ENCODE measurements around the gene PHRF1. TPM values are rescaled to one million over a fixed set of nuclear protein-coding genes. Genes with fewer than 3 reads are reported as not detected.

PHRF1 gene
- total and polyA plus RNA-seq, 2 of the 4 experiments (the other 2 are of a cell fraction): 10.9 to 17.5 TPM

- H3K14ac ChIP-seq (replicated peaks; ENCODE audit: low read depth, low read length): no peak overlapping the region
- POLR2A ChIA-PET (ENCODE audit: unreplicated experiment): no interaction called here
- no peak overlapping the region for H3K27ac ChIP-seq (ENCODE audit: insufficient read depth, low read length)
- no peaks in the 10 kb centered on the region for H3K9me1 ChIP-seq (ENCODE audit: insufficient read depth, low read length)
- intact Hi-C loops (cut with micrococcal nuclease) (no loop called here), in situ Hi-C loops (cut with MboI; ENCODE audit: low sequenced_read_pairs) (no loop called here), dilution Hi-C loops (cut with HindIII; ENCODE audit: low sequenced_read_pairs, unreplicated experiment) (no loop called here)
- H2BK15ac ChIP-seq (ENCODE audit: low read depth, low read length): no peak overlapping the region
- H3K4ac ChIP-seq (ENCODE audit: low read depth, low read length): no peak overlapping the region
- CTCF ChIA-PET: no interaction called here
- no peak overlapping the region for H3K23ac ChIP-seq (ENCODE audit: low read depth, low read length)
- H4K8ac ChIP-seq (ENCODE audit: low read depth in 2 of 2, low read length in 2 of 2): no peak overlapping the region
- no peak overlapping the region for H2BK120ac ChIP-seq (ENCODE audit: low read depth, low read length)
- H2AK5ac ChIP-seq (ENCODE audit: low read depth, low read length): no peak overlapping the region
- TF ChIP-seq RCOR1 (IDR thresholded peaks at IDR 0.05; ENCODE audit: insufficient replicate concordance, low read length) (no peak), RFX5 (IDR thresholded peaks at IDR 0.05; ENCODE audit: low read depth, low read length) (no peak), MAFK (IDR thresholded peaks at IDR 0.05; ENCODE audit: low read depth, low read length) (no peak), CHD1 (IDR thresholded peaks at IDR 0.05; ENCODE audit: low read depth, low read length) (no peak)
- TF ChIP-seq, protein P1, sequence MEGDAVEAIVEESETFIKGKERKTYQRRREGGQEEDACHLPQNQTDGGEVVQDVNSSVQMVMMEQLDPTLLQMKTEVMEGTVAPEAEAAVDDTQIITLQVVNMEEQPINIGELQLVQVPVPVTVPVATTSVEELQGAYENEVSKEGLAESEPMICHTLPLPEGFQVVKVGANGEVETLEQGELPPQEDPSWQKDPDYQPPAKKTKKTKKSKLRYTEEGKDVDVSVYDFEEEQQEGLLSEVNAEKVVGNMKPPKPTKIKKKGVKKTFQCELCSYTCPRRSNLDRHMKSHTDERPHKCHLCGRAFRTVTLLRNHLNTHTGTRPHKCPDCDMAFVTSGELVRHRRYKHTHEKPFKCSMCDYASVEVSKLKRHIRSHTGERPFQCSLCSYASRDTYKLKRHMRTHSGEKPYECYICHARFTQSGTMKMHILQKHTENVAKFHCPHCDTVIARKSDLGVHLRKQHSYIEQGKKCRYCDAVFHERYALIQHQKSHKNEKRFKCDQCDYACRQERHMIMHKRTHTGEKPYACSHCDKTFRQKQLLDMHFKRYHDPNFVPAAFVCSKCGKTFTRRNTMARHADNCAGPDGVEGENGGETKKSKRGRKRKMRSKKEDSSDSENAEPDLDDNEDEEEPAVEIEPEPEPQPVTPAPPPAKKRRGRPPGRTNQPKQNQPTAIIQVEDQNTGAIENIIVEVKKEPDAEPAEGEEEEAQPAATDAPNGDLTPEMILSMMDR (conservative IDR thresholded peaks at IDR 0.05; ENCODE audit: low read depth, low read length): peak; percentile 17; the same call in 1 of the 2 replicates
- TF ChIP-seq, protein P2, sequence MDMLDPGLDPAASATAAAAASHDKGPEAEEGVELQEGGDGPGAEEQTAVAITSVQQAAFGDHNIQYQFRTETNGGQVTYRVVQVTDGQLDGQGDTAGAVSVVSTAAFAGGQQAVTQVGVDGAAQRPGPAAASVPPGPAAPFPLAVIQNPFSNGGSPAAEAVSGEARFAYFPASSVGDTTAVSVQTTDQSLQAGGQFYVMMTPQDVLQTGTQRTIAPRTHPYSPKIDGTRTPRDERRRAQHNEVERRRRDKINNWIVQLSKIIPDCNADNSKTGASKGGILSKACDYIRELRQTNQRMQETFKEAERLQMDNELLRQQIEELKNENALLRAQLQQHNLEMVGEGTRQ (IDR thresholded peaks at IDR 0.05; ENCODE audit: low read depth, low read length): no peak
- H4K20me1 ChIP-seq (ENCODE audit: insufficient read depth, low read length): peaks cover 39% of the 10 kb centered on the region
- ATAC-seq (ENCODE audit: low read depth): no peak
- no peak overlapping the region for H4K91ac ChIP-seq (ENCODE audit: insufficient read depth, low read depth, low read length)
- no peak overlapping the region for H3K4me3 ChIP-seq (ENCODE audit: insufficient read depth, low read depth, low read length)
- H3K9me3 ChIP-seq (ENCODE audit: control insufficient read depth, insufficient read depth, low read length): no peaks in the 10 kb centered on the region
- H3K36me3 ChIP-seq (ENCODE audit: control insufficient read depth, insufficient read depth, low read length): peaks cover 59% of the 10 kb centered on the region
- H3K18ac ChIP-seq (ENCODE audit: low read depth, low read length): no peak overlapping the region
- no peak overlapping the region for H3K4me2 ChIP-seq (ENCODE audit: low read depth, low read length)
- peak; percentile 22 for DNase-seq
- H3K79me1 ChIP-seq (ENCODE audit: low read depth in 1 of 2, low read length in 2 of 2): peaks cover 0 to 29% of the 10 kb centered on the region in 2 experiments; a peak in 3 of 4 replicates
- H2BK5ac ChIP-seq (ENCODE audit: low read depth, low read length, poor library complexity, severe bottlenecking): no peak overlapping the region
- H3K27me3 ChIP-seq (ENCODE audit: control insufficient read depth, insufficient read depth, low read length): no peaks in the 10 kb centered on the region
- no TSS peak for BruUV-seq (replicated peaks)
- no peak overlapping the region for H3K9ac ChIP-seq (ENCODE audit: low read depth, low read length)
- H2AFZ ChIP-seq (replicated peaks; ENCODE audit: low read length, poor library complexity): no peak overlapping the region
- H3K4me1 ChIP-seq (ENCODE audit: control insufficient read depth, insufficient read depth, low read length): peaks cover 4% of the 10 kb centered on the region; the same call in 1 of the 2 replicates
- no peak overlapping the region for H2AK9ac ChIP-seq (replicated peaks; ENCODE audit: low read depth, low read length, poor library complexity)
- H3K56ac ChIP-seq (ENCODE audit: extremely low read depth, insufficient read depth, low read length): no peak overlapping the region
- H2BK20ac ChIP-seq (ENCODE audit: low read depth, low read length): no peak overlapping the region
- 79% methylated on average over 8 of the region's 27 CpGs; no CpG with 5 or more reads in 1 of the 2 experiments for WGBS, 2 experiments (ENCODE audit: extremely low coverage in 2 of 2, insufficient read length in 1 of 2)
- H4K5ac ChIP-seq (ENCODE audit: low read depth, low read length): no peak overlapping the region
Measured at GRCh38 chr11:612201-612960, 36.1 kb downstream of the PHRF1 start.

All from IMR-90 (cell line).